SK-N-SH treated with all-trans-retinoic acid at 6 μM for 48 hours (cell line): Measurements from ENCODE around the gene GSTA1.
"Not testable (repeated sequence)": the region's sequence is repeated elsewhere in the genome, so short reads cannot be mapped to it uniquely, and the experiment has no call there.

Source experiments
- ATAC-seq: fragments of 200-7000 bp; cut with Tn5 transposase; 3 replicates; pipeline ENCODE4 v1.9.1; 2020; ENCODE audit warnings: mild to moderate bottlenecking, moderate library complexity
- BACH2 ChIP-seq: fragments of 250-450 bp; sonication (Bioruptor Pico); IDR thresholded peaks from 2 replicates; pipeline ENCODE4 v1.9.0; 2021; ENCODE audit warnings: mild to moderate bottlenecking, borderline replicate concordance
- CSDC2 ChIP-seq: fragments of 250-450 bp; sonication (Bioruptor Pico); IDR thresholded peaks from 2 replicates; pipeline ENCODE4 v1.5.0; 2020; ENCODE audit warnings: mild to moderate bottlenecking, moderate library complexity
- ESRRG ChIP-seq: fragments of 250-450 bp; sonication (Bioruptor Pico); IDR thresholded peaks from 2 replicates; pipeline ENCODE4 v1.6.1; 2021; ENCODE audit warnings: mild to moderate bottlenecking
- GLIS3 ChIP-seq: fragments of 250-450 bp; sonication (Bioruptor Pico); IDR thresholded peaks from 2 replicates; pipeline ENCODE4 v1.5.0; 2020; ENCODE audit warnings: mild to moderate bottlenecking, moderate library complexity
- ISL1 ChIP-seq: fragments of 250-450 bp; sonication (Bioruptor Pico); IDR thresholded peaks from 2 replicates; pipeline ENCODE4 v2.1.2; 2022; ENCODE audit warnings: mild to moderate bottlenecking, moderate library complexity
- PATZ1 ChIP-seq: fragments of 250-450 bp; sonication (Bioruptor Pico); IDR thresholded peaks from 2 replicates; pipeline ENCODE4 v1.8.0; 2020; ENCODE audit warnings: mild to moderate bottlenecking, moderate library complexity, borderline replicate concordance
- PPARA ChIP-seq: fragments of 250-450 bp; sonication (Bioruptor Pico); IDR thresholded peaks from 2 replicates; pipeline ENCODE4 v1.5.0; 2020; ENCODE audit warnings: mild to moderate bottlenecking, borderline replicate concordance
- RARB ChIP-seq: fragments of 250-450 bp; sonication (Bioruptor Pico); IDR thresholded peaks from 2 replicates; pipeline ENCODE4 v1.8.0; 2021; ENCODE audit warnings: mild to moderate bottlenecking, moderate library complexity
- SNAI2 ChIP-seq: fragments of 250-450 bp; sonication (Bioruptor Pico); IDR thresholded peaks from 2 replicates; pipeline ENCODE4 v1.5.0; 2020; ENCODE audit warnings: mild to moderate bottlenecking, moderate library complexity
- TCF4 ChIP-seq: fragments of 250-450 bp; sonication (Bioruptor Pico); IDR thresholded peaks from 2 replicates; pipeline ENCODE4 v1.8.0; 2021; ENCODE audit warnings: mild to moderate bottlenecking, moderate library complexity, borderline replicate concordance
- TOX ChIP-seq: fragments of 250-450 bp; sonication (Bioruptor Pico); IDR thresholded peaks from 2 replicates; pipeline ENCODE4 v1.8.0; 2021; ENCODE audit warnings: mild to moderate bottlenecking, moderate library complexity, borderline replicate concordance
- ZC3H10 ChIP-seq: fragments of 250-450 bp; sonication (Bioruptor Pico); IDR thresholded peaks from 2 replicates; pipeline ENCODE4 v1.5.1; 2021; ENCODE audit warnings: mild to moderate bottlenecking, moderate library complexity
- ZFP3 ChIP-seq: fragments of 250-450 bp; sonication (Bioruptor Pico); IDR thresholded peaks from 2 replicates; pipeline ENCODE4 v1.5.0; 2020; ENCODE audit warnings: mild to moderate bottlenecking, moderate library complexity
- ZFP30 ChIP-seq: fragments of 450-650 bp; formaldehyde crosslinking; IDR thresholded peaks from 2 replicates; pipeline ENCODE4 v1.5.0; 2022; ENCODE audit warnings: mild to moderate bottlenecking, moderate library complexity
- ZNF565 ChIP-seq: fragments of 450-650 bp; formaldehyde crosslinking; conservative IDR thresholded peaks from 2 replicates; pipeline ENCODE4 v1.5.0; 2020; ENCODE audit warnings: low read depth, mild to moderate bottlenecking, moderate library complexity
- TF ChIP-seq, protein P1 (sequence below): fragments of 250-450 bp; sonication (Bioruptor Pico); IDR thresholded peaks from 2 replicates; pipeline ENCODE4 v1.8.0; 2021; ENCODE audit warnings: low read depth, mild to moderate bottlenecking, moderate library complexity, borderline replicate concordance
- TF ChIP-seq, protein P2 (sequence below): fragments of 250-450 bp; sonication (Bioruptor Pico); IDR thresholded peaks from 2 replicates; pipeline ENCODE4 v1.5.1; 2020; ENCODE audit warnings: low read depth, mild to moderate bottlenecking, moderate library complexity
- TF ChIP-seq, protein P3 (sequence below): fragments of 250-450 bp; sonication (Bioruptor Pico); IDR thresholded peaks from 2 replicates; pipeline ENCODE4 v1.5.0; 2020; ENCODE audit warnings: mild to moderate bottlenecking, moderate library complexity

The GSTA1 gene

GRCh38 chr6:52820198-52820597 lies 16.6 kb upstream of the GSTA1 start (continued):
- TF ChIP-seq, protein P1, sequence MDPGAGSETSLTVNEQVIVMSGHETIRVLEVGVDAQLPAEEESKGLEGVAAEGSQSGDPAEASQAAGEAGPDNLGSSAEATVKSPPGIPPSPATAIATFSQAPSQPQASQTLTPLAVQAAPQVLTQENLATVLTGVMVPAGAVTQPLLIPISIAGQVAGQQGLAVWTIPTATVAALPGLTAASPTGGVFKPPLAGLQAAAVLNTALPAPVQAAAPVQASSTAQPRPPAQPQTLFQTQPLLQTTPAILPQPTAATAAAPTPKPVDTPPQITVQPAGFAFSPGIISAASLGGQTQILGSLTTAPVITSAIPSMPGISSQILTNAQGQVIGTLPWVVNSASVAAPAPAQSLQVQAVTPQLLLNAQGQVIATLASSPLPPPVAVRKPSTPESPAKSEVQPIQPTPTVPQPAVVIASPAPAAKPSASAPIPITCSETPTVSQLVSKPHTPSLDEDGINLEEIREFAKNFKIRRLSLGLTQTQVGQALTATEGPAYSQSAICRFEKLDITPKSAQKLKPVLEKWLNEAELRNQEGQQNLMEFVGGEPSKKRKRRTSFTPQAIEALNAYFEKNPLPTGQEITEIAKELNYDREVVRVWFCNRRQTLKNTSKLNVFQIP = no peak
- TF ChIP-seq ZFP30 (CRISPR knock-in tag) = no peak
- TF ChIP-seq, protein P2, sequence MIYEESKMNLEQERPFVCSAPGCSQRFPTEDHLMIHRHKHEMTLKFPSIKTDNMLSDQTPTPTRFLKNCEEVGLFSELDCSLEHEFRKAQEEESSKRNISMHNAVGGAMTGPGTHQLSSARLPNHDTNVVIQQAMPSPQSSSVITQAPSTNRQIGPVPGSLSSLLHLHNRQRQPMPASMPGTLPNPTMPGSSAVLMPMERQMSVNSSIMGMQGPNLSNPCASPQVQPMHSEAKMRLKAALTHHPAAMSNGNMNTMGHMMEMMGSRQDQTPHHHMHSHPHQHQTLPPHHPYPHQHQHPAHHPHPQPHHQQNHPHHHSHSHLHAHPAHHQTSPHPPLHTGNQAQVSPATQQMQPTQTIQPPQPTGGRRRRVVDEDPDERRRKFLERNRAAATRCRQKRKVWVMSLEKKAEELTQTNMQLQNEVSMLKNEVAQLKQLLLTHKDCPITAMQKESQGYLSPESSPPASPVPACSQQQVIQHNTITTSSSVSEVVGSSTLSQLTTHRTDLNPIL (CRISPR knock-in tag) = no peak

GRCh38 chr6:52815167-52816092 lies 11.8 kb upstream of the GSTA1 start:
- peak; percentile 99 for ATAC-seq
- TF ChIP-seq, protein P2 (CRISPR knock-in tag) = no peak
- no peak for TF ChIP-seq ISL1 (CRISPR knock-in tag)
- no peak for TF ChIP-seq RARB
- TF ChIP-seq PPARA = no peak
- no peak for TF ChIP-seq CSDC2 (CRISPR knock-in tag)
- TF ChIP-seq, protein P3, sequence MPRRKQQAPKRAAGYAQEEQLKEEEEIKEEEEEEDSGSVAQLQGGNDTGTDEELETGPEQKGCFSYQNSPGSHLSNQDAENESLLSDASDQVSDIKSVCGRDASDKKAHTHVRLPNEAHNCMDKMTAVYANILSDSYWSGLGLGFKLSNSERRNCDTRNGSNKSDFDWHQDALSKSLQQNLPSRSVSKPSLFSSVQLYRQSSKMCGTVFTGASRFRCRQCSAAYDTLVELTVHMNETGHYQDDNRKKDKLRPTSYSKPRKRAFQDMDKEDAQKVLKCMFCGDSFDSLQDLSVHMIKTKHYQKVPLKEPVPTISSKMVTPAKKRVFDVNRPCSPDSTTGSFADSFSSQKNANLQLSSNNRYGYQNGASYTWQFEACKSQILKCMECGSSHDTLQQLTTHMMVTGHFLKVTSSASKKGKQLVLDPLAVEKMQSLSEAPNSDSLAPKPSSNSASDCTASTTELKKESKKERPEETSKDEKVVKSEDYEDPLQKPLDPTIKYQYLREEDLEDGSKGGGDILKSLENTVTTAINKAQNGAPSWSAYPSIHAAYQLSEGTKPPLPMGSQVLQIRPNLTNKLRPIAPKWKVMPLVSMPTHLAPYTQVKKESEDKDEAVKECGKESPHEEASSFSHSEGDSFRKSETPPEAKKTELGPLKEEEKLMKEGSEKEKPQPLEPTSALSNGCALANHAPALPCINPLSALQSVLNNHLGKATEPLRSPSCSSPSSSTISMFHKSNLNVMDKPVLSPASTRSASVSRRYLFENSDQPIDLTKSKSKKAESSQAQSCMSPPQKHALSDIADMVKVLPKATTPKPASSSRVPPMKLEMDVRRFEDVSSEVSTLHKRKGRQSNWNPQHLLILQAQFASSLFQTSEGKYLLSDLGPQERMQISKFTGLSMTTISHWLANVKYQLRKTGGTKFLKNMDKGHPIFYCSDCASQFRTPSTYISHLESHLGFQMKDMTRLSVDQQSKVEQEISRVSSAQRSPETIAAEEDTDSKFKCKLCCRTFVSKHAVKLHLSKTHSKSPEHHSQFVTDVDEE (CRISPR knock-in tag) = no peak
- TF ChIP-seq PATZ1 (CRISPR knock-in tag) = no peak
- TF ChIP-seq, protein P1 = no peak
- no peak for TF ChIP-seq GLIS3 (CRISPR knock-in tag)
- TF ChIP-seq SNAI2 (CRISPR knock-in tag) = no peak

- ATAC-seq = not testable (repeated sequence)
Observed at GRCh38 chr6:52814545-52814944, 10.9 kb upstream of the GSTA1 start.

DNA sequence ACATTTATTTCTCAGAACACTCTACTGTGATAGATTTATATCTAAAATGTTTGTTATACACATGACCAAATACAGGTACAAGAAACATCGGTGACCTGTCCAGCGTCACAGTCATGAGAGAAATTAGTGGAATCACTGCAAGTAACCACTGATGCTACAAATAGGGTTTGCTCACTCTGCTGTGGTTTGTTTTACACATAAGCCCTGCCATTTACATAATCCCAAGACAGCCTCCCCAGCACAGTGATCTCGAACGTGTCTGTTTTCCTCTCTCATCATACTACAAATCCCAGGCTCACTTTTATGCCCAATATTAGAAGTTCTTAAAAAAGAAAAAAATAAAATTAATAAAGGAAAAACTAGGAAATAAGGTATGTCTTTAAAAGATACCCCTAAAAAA lies 6.2 kb upstream of the GSTA1 start:
- not testable (repeated sequence) for ATAC-seq

DNA sequence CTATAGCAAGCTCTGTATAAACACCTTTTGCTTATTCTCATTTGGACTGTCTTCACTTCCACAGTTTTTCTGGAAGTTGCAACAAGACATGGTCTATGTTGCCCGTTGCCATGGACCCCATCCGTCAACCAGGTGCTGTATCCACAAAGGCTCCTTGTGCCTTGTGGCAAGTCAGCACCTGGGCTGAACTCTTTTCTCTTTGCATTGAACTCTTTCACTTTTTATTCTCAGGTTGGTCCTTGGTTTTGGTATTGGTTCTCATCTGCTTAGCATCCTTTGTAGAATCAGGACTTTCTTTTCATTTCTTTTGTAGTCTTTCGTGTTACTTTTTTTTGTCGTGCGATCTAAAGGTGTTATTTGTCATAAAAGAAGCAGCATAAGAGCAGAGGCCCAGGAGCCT lies 5.0 kb upstream of the GSTA1 start:
- no peak for ATAC-seq
- no peak for TF ChIP-seq TCF4 (CRISPR knock-in tag)
- TF ChIP-seq, protein P1 = no peak
- TF ChIP-seq TOX (CRISPR knock-in tag) = no peak
- TF ChIP-seq ZNF565 = no peak
- no peak for TF ChIP-seq ESRRG (CRISPR knock-in tag)
- TF ChIP-seq BACH2 = no peak
- TF ChIP-seq ZFP30 (CRISPR knock-in tag) = no peak
- TF ChIP-seq ZFP3 (CRISPR knock-in tag) = no peak
- no peak for TF ChIP-seq ZC3H10 (CRISPR knock-in tag)
- TF ChIP-seq, all 23 proteins: peak for 0
